CD4-positive, alpha-beta T cell treated with Interleukin-2 at 100 ng/mL for 4 hours (primary cell): ENCODE data around the gene ELMO3.

ENCODE experiments used
- DNase-seq: peaks from one replicate; pipeline ENCODE4 v3.0.0-alpha.2; 2020; ENCODE audit warnings: low spot score

The ELMO3 gene, protein sequence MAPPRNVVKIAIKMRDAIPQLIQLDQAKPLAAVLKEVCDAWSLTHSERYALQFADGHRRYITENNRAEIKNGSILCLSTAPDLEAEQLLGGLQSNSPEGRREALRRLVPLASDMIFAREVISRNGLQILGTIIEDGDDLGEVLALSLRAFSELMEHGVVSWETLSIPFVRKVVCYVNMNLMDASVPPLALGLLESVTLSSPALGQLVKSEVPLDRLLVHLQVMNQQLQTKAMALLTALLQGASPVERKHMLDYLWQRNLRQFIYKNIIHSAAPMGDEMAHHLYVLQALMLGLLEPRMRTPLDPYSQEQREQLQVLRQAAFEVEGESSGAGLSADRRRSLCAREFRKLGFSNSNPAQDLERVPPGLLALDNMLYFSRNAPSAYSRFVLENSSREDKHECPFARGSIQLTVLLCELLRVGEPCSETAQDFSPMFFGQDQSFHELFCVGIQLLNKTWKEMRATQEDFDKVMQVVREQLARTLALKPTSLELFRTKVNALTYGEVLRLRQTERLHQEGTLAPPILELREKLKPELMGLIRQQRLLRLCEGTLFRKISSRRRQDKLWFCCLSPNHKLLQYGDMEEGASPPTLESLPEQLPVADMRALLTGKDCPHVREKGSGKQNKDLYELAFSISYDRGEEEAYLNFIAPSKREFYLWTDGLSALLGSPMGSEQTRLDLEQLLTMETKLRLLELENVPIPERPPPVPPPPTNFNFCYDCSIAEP

DNA sequence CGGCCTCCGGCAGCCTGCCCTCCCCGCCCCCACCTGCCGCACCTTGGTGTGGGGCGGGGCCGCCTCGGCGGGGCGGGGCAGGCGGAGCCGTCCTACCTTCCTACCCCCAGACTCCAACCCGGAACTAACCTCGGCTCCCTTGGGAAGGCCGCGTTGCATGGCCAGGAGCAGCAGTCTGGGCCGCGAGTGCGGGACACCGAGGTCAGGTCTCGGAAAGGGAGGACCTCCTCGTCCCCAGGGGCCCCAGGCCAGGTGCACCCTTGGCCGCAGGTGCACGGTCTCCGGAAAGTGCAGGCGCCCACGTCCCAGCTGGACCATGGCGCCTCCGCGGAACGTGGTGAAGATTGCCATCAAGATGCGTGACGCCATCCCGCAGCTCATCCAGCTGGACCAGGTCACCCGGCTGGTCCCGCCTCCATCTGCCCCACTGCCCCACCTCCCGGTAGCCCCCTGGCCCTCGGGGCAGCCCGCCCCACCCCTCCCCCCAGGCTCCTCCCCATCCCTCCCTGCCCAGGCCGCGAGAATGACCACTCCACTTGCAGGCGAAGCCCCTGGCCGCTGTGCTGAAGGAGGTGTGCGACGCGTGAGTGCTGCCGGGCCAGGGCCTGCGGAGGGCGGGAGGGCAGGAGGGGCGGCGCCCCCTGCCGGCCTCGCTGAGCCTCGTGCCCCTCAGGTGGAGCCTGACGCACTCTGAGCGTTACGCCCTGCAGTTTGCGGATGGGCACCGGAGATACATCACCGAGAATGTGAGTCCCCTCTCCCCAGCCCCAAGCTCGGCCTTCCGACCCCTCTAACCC lies at the start of gene ELMO3:
ELMO3 (plus strand) TSS at position 121 of the 797 bp plus-strand sequence; CDS start at position 317, 196 bp downstream.
- no peak for DNase-seq

GRCh38 chr16:67149276-67150046 lies 49.5 kb upstream of the ELMO3 start:
- DNase-seq: no peak

DNA sequence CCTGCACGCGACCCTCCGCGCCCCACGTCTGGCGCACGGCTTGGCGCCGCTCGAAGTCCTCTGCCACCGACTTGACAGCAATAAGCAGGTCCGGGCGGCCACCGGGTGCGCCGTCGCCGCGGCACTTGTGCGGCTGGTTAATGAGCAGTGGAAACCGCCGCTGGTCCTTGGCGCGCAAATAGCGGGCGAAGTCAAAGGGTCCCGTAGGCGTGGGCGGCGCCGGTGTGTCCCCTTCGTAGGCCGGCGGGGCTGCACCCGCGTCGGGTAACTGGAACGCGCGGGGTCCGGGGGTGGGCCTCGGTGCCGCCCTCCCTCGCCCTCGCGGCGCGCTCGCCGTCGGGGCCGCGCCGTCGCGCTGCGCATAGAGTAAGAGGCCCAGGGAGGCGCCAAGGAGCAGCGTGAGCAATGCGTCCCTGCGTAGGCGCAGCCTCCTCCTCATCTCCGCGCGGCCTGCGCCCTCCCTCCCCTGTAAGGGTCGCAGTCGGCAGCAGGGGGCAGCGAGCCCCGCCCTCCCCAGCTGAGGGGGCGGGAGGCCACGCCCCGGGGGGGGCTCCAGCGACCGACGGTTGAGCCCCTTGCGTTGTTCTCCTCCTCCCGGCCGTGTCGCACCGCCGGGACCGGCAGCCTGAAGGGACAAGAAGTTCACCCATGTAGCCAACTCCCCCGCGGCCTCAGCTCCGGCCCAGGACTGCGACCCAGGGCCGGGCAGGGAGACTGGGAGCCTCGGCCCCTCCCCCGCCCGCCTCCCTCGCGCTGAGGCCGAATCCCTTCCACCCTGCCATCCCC lies 48.7 kb upstream of the ELMO3 start:
- peak; percentile 50 for DNase-seq

DNA sequence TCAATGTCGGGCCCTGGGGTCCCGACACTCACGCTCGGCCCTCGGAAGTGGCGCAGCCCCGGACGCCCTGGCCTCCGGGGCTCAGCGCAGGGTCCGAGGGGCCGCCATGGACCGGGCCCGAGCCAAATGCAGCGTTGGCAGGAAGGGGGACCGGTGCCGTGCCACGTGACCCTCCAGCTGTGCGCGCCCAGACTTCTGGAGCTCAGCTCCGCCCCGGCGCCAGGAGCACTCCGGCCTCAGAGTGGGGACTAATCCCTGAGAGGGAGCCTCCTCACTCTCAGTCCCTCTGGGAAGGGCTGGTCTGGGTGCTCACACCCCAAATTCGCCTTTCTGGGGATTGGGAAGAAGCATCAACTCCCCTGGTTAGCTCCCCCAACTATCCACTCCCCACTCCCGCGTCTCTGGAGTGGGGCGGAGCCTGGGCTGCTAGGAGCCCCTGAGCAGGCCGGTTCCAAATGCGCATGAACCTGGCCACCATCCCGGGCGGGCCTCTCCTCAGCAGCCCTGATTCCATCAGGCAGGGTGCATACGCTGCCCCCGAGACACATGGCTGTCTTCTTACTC lies 48.0 kb upstream of the ELMO3 start, which contains the start of gene B3GNT9:
B3GNT9 (minus strand) TSS at position 166 of the 564 bp plus-strand sequence. CDS start 513 bp downstream, outside the sequence.
- peak; percentile 38 for DNase-seq

GRCh38 chr16:67151431-67152097 lies 47.4 kb upstream of the ELMO3 start:
- no peak for DNase-seq

- no peak for DNase-seq
These were observed 44.2 kb upstream of the ELMO3 start for GRCh38 chr16:67154578-67155294.

- peak; percentile 82 for DNase-seq
These were observed 43.4 kb upstream of the ELMO3 start for GRCh38 chr16:67155295-67156142.

DNA sequence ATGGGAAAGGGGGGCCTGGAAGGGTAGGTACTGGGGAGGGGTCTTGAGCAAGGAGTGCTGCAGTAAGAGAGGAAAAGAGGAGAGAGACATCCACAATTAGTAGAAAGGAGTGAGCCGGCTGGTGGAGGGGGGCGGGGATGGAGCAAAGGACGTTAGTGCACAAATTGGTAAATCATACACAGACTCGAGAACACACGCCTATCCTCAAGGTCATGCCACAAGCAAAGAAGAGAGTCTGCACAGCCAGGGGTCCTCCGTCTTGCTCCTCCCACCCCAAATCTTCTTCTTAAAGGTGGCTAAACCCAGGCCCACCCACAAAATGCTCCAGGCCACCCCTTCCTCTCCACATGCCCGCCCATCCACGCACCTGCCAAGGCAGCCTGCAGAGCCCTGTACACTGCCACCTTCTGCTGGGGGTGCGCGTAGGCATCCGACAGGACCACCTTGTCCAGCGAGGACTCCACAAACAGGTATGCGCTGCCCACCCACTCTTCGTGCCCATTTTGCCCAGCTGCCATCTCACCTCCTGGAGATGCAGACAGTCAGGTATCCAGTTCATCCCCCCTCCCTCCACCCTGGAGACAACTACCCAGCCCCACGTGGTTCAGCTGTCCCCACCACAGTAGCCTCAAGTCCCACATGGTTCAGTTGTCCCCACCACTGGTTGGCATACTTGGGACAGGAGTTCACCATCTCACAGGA lies 42.6 kb upstream of the ELMO3 start:
- DNase-seq: no peak

DNA sequence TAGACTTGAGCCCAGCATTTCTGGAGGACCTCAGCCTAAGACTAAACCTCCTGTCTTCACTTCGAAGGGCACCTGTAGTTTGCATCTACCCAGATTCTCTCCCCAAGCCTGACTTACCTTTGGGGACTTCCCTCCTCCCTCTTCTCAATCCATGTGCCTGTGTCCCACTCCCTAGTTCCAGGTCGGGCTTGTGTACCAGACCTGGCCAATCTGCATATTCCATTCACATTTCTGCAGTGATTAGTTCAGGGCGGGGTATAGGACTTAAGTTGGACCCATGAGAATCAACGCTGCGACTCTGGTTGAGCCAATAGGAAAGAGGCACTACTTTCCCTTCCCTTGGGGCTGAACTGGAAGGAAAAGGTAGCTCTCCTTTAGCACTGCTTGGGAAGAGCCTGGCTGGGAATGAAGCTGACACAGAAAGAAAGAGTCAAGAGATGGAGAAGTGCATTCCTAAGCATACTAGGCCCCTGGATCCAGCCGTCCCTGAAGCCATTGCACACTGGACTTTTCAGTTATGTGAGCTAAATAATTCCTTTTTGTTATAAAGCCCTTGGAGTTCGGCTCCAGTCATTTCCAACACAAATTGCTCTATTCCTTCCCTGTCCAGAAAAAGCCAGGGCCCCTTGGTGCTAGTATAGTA lies 41.7 kb upstream of the ELMO3 start:
- no peak for DNase-seq

DNA sequence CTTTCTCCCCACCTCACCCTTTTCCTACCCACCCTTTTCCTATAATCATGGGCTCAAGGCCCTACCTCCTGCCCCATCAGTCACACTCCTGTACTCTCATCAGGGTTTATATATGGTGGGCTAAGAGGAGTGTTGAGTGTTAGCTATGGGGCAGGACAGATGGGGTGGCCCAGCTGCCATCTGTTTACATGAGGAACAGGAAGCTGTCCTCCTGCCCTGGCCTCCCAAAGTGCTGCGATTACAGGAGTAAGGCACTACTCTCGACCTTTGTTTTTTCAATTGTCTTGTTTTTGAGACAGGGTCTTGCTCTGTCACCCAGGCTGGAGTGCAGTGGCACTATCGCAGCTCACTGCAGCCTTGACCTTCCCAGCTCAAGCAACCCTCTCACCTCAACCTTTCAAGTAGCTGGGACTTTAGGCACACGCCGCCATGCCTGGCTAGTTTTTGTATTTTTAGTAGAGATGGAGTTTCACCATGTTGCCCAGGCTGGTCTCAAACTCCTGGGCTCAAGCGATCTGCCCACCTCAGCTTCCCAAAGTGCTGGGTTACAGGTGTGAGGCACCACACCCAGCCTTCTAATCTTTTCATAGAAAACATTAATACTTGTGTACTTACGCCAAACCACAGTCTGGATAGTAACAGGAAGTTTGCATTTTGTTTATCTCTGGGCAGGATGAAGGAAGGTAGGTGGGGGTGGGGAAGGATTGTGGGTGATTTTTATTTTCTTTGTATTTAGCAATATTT lies 40.9 kb upstream of the ELMO3 start:
- DNase-seq: peak; percentile 78

DNA sequence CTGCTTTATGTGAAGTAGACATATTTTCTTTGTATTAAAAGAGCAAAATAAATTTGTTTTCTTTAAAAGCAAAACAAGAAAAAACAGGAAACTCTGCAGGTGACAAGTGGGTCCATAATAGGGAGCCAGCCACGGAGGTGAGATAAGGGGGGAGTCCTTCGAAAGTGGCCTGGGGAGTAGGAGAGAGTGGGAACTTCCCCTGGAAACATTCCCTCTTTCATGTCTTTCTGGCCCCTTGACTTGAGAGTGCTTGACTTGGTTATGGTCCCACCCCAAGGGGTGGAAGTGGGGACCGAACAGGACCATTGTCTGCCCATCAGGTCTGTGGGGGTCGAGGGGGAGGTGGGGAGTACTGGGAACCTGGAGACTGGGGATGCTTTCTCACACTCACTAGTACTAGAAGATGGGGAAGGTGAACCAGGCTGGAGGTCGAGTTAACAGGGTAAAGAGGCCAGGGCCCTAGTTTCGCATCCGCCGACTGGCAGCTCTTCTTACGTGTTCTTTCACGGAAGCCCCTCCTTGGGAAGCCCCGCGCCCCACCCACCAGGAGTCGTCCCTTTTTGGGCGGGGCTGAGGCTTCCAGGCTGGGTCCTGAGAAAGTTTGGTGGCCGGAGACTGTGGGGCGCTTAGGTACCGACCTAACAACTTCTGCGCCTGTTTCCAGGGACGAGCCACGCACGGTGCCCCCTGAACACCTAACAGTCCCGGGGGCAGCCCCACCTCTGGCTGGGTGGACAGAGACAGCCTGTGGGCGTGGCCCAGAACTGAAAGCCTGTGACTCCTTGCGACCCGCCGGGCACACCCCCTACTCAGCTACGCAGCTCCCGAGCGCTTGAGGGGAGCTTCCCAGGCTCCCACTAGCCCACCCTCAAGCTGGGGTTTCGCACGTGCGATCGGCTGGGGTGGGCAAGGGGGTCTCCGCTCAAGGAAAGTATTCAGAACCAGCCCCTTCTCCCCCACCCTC lies 40.0 kb upstream of the ELMO3 start:
- peak; percentile 91 for DNase-seq

DNA sequence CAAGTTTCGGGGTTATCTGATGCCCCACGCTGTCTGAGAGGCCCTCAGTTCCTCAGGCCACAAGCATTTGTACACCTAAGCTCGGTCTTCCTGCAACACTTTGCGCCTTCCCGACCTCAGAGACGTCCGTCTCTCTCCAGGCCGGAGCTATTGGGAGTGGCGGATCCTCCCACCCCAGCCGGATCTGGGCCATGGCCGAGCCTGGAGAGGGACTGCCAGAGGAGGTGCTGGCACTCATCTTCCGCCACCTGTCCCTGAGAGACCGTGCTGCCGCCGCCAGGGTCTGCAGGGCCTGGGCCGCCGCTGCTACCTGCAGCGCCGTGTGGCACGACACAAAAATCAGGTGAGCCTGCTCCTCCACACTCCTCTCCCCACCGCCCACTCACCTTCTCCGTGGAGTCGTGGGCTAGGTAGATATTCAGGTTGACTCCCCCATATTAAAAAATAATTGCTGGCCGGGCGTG lies 37.3 kb upstream of the ELMO3 start:
- no peak for DNase-seq

DNA sequence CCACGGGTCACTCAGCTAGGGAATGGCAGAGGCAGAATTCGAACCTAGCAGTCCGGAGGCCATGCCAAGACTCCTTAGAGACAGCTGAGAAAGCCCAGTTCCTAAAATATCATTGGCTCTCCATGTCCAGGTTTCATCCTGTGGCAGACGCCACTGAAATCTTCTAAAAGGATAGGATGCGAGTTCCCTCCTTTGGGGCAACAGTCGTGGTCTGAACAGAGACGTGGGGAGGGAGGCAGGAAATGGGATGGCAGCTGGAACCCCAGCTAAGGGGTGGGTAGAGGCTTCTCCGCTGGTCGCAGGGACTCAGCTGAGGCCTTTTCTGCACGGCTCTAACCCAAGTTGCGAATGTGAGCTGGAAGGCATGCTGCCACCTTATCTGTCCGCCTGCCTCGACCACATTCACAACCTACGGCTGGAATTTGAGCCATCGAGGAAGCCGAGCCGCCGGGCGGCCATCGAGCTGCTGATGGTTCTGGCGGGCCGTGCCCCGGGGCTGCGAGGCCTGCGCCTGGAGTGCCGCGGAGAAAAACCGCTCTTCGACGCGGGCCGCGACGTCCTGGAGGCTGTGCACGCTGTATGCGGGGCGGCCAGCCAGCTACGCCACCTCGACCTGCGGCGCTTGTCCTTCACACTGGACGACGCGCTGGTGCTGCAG lies 36.3 kb upstream of the ELMO3 start:
- no peak for DNase-seq

GRCh38 chr16:67163164-67163998 lies 35.5 kb upstream of the ELMO3 start:
- DNase-seq: peak; percentile 51
